ENCODE data around the gene POU6F2. TPM values are rescaled to one million over a fixed set of nuclear protein-coding genes. Genes with fewer than 3 reads are reported as not detected.

The POU6F2 gene
- polyA plus RNA-seq, 1 experiment, result not detected

- no peak for DNase-seq (ENCODE audit: low read depth)
- CTCF ChIA-PET, result interaction anchor here (0.7 kb wide), 1 partner anchor 10 kb away, joined by 3 read pairs; no protein-coding TSS in a partner anchor
- POLR2A ChIA-PET, result no interaction called here
- Histone ChIP-seq H3K4me3 (ENCODE audit: low read depth, low read length) (no peak overlapping the region), H3K27me3 (ENCODE audit: control insufficient read depth, insufficient read depth, low read length) (no peaks in the 10 kb centered on the region), H3K36me3 (ENCODE audit: control insufficient read depth, insufficient read depth, low read length) (no peaks in the 10 kb centered on the region)
- TF ChIP-seq CTCF (IDR thresholded peaks at IDR 0.05; ENCODE audit: insufficient read depth, low read depth, low read length), result no peak
These were observed 74.0 kb downstream of the POU6F2 start for GRCh38 chr7:39051707-39052106.

GRCh38 chr7:39054731-39055130 is 77.0 kb downstream of the POU6F2 start:
- H3K4me3 ChIP-seq (ENCODE audit: low read depth, low read length), result no peak overlapping the region

GRCh38 chr7:39056153-39056552 is 78.4 kb downstream of the POU6F2 start:
- POLR2A ChIA-PET, result no interaction called here
- Histone ChIP-seq H3K4me3 (ENCODE audit: low read depth, low read length) (no peak overlapping the region), H3K36me3 (ENCODE audit: control insufficient read depth, insufficient read depth, low read length) (no peaks in the 10 kb centered on the region), H3K27me3 (ENCODE audit: control insufficient read depth, insufficient read depth, low read length) (no peaks in the 10 kb centered on the region)
- CTCF ChIA-PET, result no interaction called here
- TF ChIP-seq CTCF (IDR thresholded peaks at IDR 0.05; ENCODE audit: insufficient read depth, low read depth, low read length), result no peak
- DNase-seq (ENCODE audit: low read depth), result no peak

More at GRCh38 chr7:39054731-39055130, 77.0 kb downstream of the POU6F2 start:
- Histone ChIP-seq H3K27me3 (ENCODE audit: control insufficient read depth, insufficient read depth, low read length) (no peaks in the 10 kb centered on the region), H3K36me3 (ENCODE audit: control insufficient read depth, insufficient read depth, low read length) (no peaks in the 10 kb centered on the region)
- ChIA-PET CTCF (no interaction called here), POLR2A (no interaction called here)
- TF ChIP-seq CTCF (IDR thresholded peaks at IDR 0.05; ENCODE audit: insufficient read depth, low read depth, low read length), result no peak
- no peak for DNase-seq (ENCODE audit: low read depth)

GRCh38 chr7:39062811-39063210 is 85.1 kb downstream of the POU6F2 start:
- Histone ChIP-seq H3K27me3 (ENCODE audit: control insufficient read depth, insufficient read depth, low read length) (no peaks in the 10 kb centered on the region), H3K36me3 (ENCODE audit: control insufficient read depth, insufficient read depth, low read length) (no peaks in the 10 kb centered on the region), H3K4me3 (ENCODE audit: low read depth, low read length) (no peak overlapping the region)
- CTCF ChIA-PET, result no interaction called here
- POLR2A ChIA-PET, result no interaction called here
- TF ChIP-seq CTCF (IDR thresholded peaks at IDR 0.05; ENCODE audit: insufficient read depth, low read depth, low read length), result no peak
- no peak for DNase-seq (ENCODE audit: low read depth)

GRCh38 chr7:39069031-39069430 is 91.3 kb downstream of the POU6F2 start:
- POLR2A ChIA-PET, result interaction anchor here (0.5 kb wide), 1 partner anchor 21 kb away, joined by 3 read pairs; no protein-coding TSS in a partner anchor
- no peak for DNase-seq (ENCODE audit: low read depth)
- no peak overlapping the region for H3K4me3 ChIP-seq (ENCODE audit: low read depth, low read length)
- no peaks in the 10 kb centered on the region for H3K36me3 ChIP-seq (ENCODE audit: control insufficient read depth, insufficient read depth, low read length)
- TF ChIP-seq CTCF (IDR thresholded peaks at IDR 0.05; ENCODE audit: insufficient read depth, low read depth, low read length), result no peak
- CTCF ChIA-PET, result interaction anchor here (0.6 kb wide), 1 partner anchor 188 kb away, joined by 3 read pairs; no protein-coding TSS in a partner anchor
- no peaks in the 10 kb centered on the region for H3K27me3 ChIP-seq (ENCODE audit: control insufficient read depth, insufficient read depth, low read length)

Measured in BJ (cell line).